ENCODE results near the gene MISFA.

The MISFA gene

GRCh38 chr11:18611196-18611595 is 11.6 kb downstream of the MISFA start:
- Histone ChIP-seq H3K27me3 (ENCODE audit: low read length) (no peaks in the 10 kb centered on the region), H2AFZ (ENCODE audit: low read depth, low read length, severe bottlenecking) (no peak overlapping the region), H3K4me2 (ENCODE audit: low read depth, low read length, poor library complexity, severe bottlenecking) (no peak overlapping the region), H3K27ac (ENCODE audit: low read depth, low read length) (no peak overlapping the region), H3K36me3 (ENCODE audit: low read length) (peaks cover 22% of the 10 kb centered on the region; the same call in 1 of the 2 replicates), H3F3A (ENCODE audit: insufficient read depth) (no peaks in the 10 kb centered on the region), H3K9me3 (ENCODE audit: insufficient read depth, low read length) (no peaks in the 10 kb centered on the region), H3K79me2 (ENCODE audit: insufficient read depth, low read length) (no peaks in the 10 kb centered on the region), H4K20me1 (ENCODE audit: low read depth, low read length) (no peaks in the 10 kb centered on the region), H3K9ac (ENCODE audit: low read length) (no peak overlapping the region), H3K4me3 (ENCODE audit: insufficient read depth, low read length, poor library complexity, severe bottlenecking) (no peak overlapping the region), H3K9me2 (replicated peaks; ENCODE audit: insufficient read depth, low read length) (no peaks in the 10 kb centered on the region)
- TF ChIP-seq EZH2phosphoT487 (conservative IDR thresholded peaks at IDR 0.05; ENCODE audit: low read length) (no peak), CTCF (IDR thresholded peaks at IDR 0.05; ENCODE audit: insufficient read depth, low read length, poor library complexity, severe bottlenecking) (no peak)

- H3F3A ChIP-seq (ENCODE audit: insufficient read depth), result no peaks in the 10 kb centered on the region
- H3K9me3 ChIP-seq (ENCODE audit: insufficient read depth, low read length), result no peaks in the 10 kb centered on the region
- H3K36me3 ChIP-seq (ENCODE audit: low read length), result peaks cover 22% of the 10 kb centered on the region; the same call in 1 of the 2 replicates
- H3K27ac ChIP-seq (ENCODE audit: low read depth, low read length), result no peak overlapping the region
- no peak overlapping the region for H2AFZ ChIP-seq (ENCODE audit: low read depth, low read length, severe bottlenecking)
- H3K27me3 ChIP-seq (ENCODE audit: low read length), result no peaks in the 10 kb centered on the region
- H4K20me1 ChIP-seq (ENCODE audit: low read depth, low read length), result no peaks in the 10 kb centered on the region
- no peaks in the 10 kb centered on the region for H3K9me2 ChIP-seq (replicated peaks; ENCODE audit: insufficient read depth, low read length)
- no peak overlapping the region for H3K4me2 ChIP-seq (ENCODE audit: low read depth, low read length, poor library complexity, severe bottlenecking)
- no peak overlapping the region for H3K9ac ChIP-seq (ENCODE audit: low read length)
- H3K4me3 ChIP-seq (ENCODE audit: insufficient read depth, low read length, poor library complexity, severe bottlenecking), result no peak overlapping the region
- TF ChIP-seq CTCF (IDR thresholded peaks at IDR 0.05; ENCODE audit: insufficient read depth, low read length, poor library complexity, severe bottlenecking), result no peak
- no peak for TF ChIP-seq EZH2phosphoT487 (conservative IDR thresholded peaks at IDR 0.05; ENCODE audit: low read length)
- peaks cover 6% of the 10 kb centered on the region; the same call in 1 of the 2 replicates for H3K79me2 ChIP-seq (ENCODE audit: insufficient read depth, low read length)
Measured at GRCh38 chr11:18612394-18612793, 12.8 kb downstream of the MISFA start.

GRCh38 chr11:18614667-18615066 is 15.1 kb downstream of the MISFA start:
- no peak for TF ChIP-seq EZH2phosphoT487 (conservative IDR thresholded peaks at IDR 0.05; ENCODE audit: low read length)
- TF ChIP-seq CTCF (IDR thresholded peaks at IDR 0.05; ENCODE audit: insufficient read depth, low read length, poor library complexity, severe bottlenecking), result no peak
- no peak overlapping the region for H3K9ac ChIP-seq (ENCODE audit: low read length)
- no peaks in the 10 kb centered on the region for H4K20me1 ChIP-seq (ENCODE audit: low read depth, low read length)
- no peak overlapping the region for H3K4me2 ChIP-seq (ENCODE audit: low read depth, low read length, poor library complexity, severe bottlenecking)
- no peaks in the 10 kb centered on the region for H3K9me3 ChIP-seq (ENCODE audit: insufficient read depth, low read length)
- H3K27me3 ChIP-seq (ENCODE audit: low read length), result no peaks in the 10 kb centered on the region
- no peak overlapping the region for H2AFZ ChIP-seq (ENCODE audit: low read depth, low read length, severe bottlenecking)
- H3K36me3 ChIP-seq (ENCODE audit: low read length), result peaks cover 10% of the 10 kb centered on the region; the same call in 1 of the 2 replicates
- H3K4me3 ChIP-seq (ENCODE audit: insufficient read depth, low read length, poor library complexity, severe bottlenecking), result no peak overlapping the region
- H3K9me2 ChIP-seq (replicated peaks; ENCODE audit: insufficient read depth, low read length), result no peaks in the 10 kb centered on the region
- H3K79me2 ChIP-seq (ENCODE audit: insufficient read depth, low read length), result peaks cover 28% of the 10 kb centered on the region
- H3K27ac ChIP-seq (ENCODE audit: low read depth, low read length), result no peak overlapping the region
- H3F3A ChIP-seq (ENCODE audit: insufficient read depth), result no peaks in the 10 kb centered on the region
